Pancreas (tissue), 10 donors: ENCODE results near the gene FOXO3. TPM values are rescaled to one million over a fixed set of nuclear protein-coding genes. Genes with fewer than 3 reads are reported as not detected.

Experiments used
- ATAC-seq, 4 donors: fragments of 200-7000 bp; cut with Tn5 transposase; one replicate each; pipeline versions ENCODE4 v1.8.0 to v1.9.1; 2020; ENCODE audit warnings: mild to moderate bottlenecking in 4 of 4, moderate library complexity in 4 of 4
- DNase-seq, 6 donors: peaks; one replicate each; pipeline ENCODE4 v3.0.0-alpha.2; 2020
- FAIRE-seq: peaks from 2 replicates; lab custom pipeline; 2012; peaks lifted over from hg19 to GRCh38; lab: Jason Lieb, UNC
- H3K27ac ChIP-seq, 4 donors: fragments of 200-600 bp; sonication (generic); 1 replicate in 3 of 4; 2 replicates in 1 of 4; pipeline versions ENCODE4 v1.5.0 to v1.8.0; 2020
- H3K27me3 ChIP-seq, 4 donors: fragments of 200-600 bp; one replicate each; pipeline ENCODE4 v1.8.0; 2021
- H3K36me3 ChIP-seq, 3 donors: fragments of 200-600 bp; sonication (generic) in 1 of 3; one replicate each; pipeline versions ENCODE4 v1.5.0 to v1.8.0; 2020 to 2021
- H3K4me1 ChIP-seq, 3 donors: fragments of 200-600 bp; one replicate each; pipeline ENCODE4 v1.8.0; 2021
- H3K4me3 ChIP-seq, 4 donors: fragments of 200-600 bp; sonication (generic) in 2 of 4; one replicate each; pipeline versions ENCODE4 v1.5.0 to v1.8.0; 2020 to 2021
- H3K9me3 ChIP-seq, 4 donors: fragments of 200-600 bp; one replicate each; pipeline ENCODE4 v1.8.0; 2021
- CTCF ChIP-seq, 4 donors: fragments of 200-600 bp; sonication (generic) in 3 of 4; IDR thresholded peaks; one replicate each; pipeline versions ENCODE4 v1.5.0 to v1.8.0; 2021; ENCODE audit warnings: antibody characterized with exemption in 4 of 4
- WGBS, 2 donors: extraction: QIAGEN DNeasy Blood & Tissue Kit; methylation state at CpG; one replicate each; pipeline ENCODE4 v1.1.7; 2013; 5-methylcytosine and 5-hydroxymethylcytosine counted together
- intact Hi-C, 3 donors: fragments of 100-400 bp; cut with DNase I; formaldehyde crosslinking; loops; one replicate each; pipeline versions ENCODE4 v1.11.1 to v1.14.2; 2022
- polyA plus RNA-seq, 2 donors: library from polyadenylated mRNA; stranded (reverse); fragments of 200-250 nt; gene quantifications; one replicate each; pipeline ENCODE4 v1.2.3, GENCODE V29; 2013
- total RNA-seq, 6 donors: library from RNA; stranded (reverse); fragmentation: NEBNext Ultra II Directional in 4 of 6; extraction: Animal tissue kit (Norgen Biotek cat#: 25700) in 4 of 6; gene quantifications; one replicate each; pipeline versions ENCODE4 v1.2.1 to v1.2.4, GENCODE V29; 2021 to 2023
- donor health status: healthy with polysubstance abuse.
- donor health status: DM: no; HTN: no; CAD: no; lungs with moderate emphysema.
- donor health status: DM: no; HTN: no; CAD: no.
- donor health status: control.
- donor health status: control.
- donor health status: Bipolar disorder and iron deficiency.
- donor health status: DM: yes; HTN: yes; CAD: no.
- donor health status: DM: no; HTN: no; CAD: no.
- donor health status: DM: no; HTN: no; CAD: no.
- donor health status: DM: yes; HTN: yes; CAD: no.

Gene FOXO3
- total and polyA plus RNA-seq, 8 donors = 11.3 to 61.2 (median 41.2) TPM

DNA sequence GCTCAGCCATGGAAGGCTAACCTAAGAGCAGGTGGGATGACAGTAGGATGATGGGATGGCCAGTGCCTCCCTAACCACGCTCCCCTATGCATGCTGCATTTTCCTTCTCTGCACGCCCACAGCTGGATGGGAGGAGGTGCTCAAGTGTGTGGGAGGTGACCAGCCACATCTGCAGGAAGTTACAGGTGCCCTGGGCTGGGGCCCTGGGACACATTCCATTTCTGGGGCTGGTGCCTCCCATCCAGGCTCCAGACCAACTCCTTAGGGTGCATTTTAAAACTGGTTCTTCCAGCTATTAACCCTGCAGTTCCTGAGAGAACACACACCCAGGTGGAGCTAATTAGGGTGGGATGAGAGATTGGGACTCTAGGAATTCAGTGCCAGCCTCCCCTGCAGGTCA is 152.2 kb downstream of the FOXO3 start:
- H3K27me3 ChIP-seq = no peaks in the 10 kb centered on the region
- ATAC-seq = peak; percentile 20 to 62 (median 48)
- DNase-seq = no peak
- H3K4me1 ChIP-seq = peaks cover 0 to 20% (median 5%) of the 10 kb centered on the region in 3 donors
- FAIRE-seq = no peak
- TF ChIP-seq CTCF (IDR thresholded peaks at IDR 0.05) = no peak
- no peaks in the 10 kb centered on the region for H3K9me3 ChIP-seq
- peak overlapping the region in 1 of 4 donors; percentile 41 for H3K27ac ChIP-seq
- intact Hi-C loops = no loop called here
- no peak overlapping the region for H3K4me3 ChIP-seq
- WGBS, 2 donors = 71 to 84% methylated on average over 2 of the region's 2 CpGs
- no peaks in the 10 kb centered on the region for H3K36me3 ChIP-seq

DNA sequence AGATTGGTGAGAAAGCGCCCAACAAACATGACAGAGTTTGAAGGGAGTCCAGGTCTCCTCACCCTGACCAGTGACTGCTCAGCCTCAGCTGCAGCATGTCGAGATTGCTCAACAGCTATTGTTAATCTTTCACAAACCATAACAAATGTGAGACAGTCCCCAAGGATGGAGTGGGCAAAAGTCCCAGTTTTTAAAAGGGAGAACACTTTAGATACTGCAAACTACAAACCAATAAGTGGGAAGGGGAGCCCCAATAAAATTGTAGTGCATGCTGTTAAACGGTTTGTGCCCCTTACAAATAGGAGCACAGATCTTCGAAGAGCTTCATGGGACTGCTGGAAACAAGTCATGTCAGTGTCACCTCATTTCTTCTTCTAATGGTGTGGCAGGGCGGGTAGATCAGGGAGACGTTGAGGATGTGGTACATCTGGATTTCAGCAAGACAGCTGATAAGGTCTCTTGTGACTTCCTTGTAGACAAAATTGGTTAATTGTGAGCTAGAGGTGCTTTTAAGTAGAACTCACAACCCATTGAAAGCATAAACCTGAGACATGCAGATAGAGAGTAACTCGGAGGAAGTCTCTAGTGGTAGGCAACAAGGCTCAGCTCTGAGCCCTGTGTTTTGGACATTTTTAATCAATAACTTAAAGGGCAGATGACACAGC is 153.5 kb downstream of the FOXO3 start:
- TF ChIP-seq CTCF (IDR thresholded peaks at IDR 0.05) = no peak
- peak; percentile 55 to 83 (median 78) for ATAC-seq
- Histone ChIP-seq H3K27ac (peak overlapping the region in 2 of 4 donors; percentile 37 to 41), H3K4me1 (peaks cover 0 to 20% (median 5%) of the 10 kb centered on the region in 3 donors), H3K4me3 (no peak overlapping the region), H3K9me3 (no peaks in the 10 kb centered on the region), H3K36me3 (no peaks in the 10 kb centered on the region), H3K27me3 (no peaks in the 10 kb centered on the region)
- FAIRE-seq = no peak
- intact Hi-C loops = no loop called here
- WGBS, 2 donors = 43 to 44% methylated on average over 7 of the region's 7 CpGs
- no peak for DNase-seq

- Histone ChIP-seq H3K9me3 (no peaks in the 10 kb centered on the region), H3K4me1 (peaks cover 0 to 20% (median 5%) of the 10 kb centered on the region in 3 donors), H3K36me3 (no peaks in the 10 kb centered on the region), H3K4me3 (no peak overlapping the region), H3K27me3 (no peaks in the 10 kb centered on the region), H3K27ac (peak overlapping the region in 1 of 4 donors; percentile 41)
- ATAC-seq (peak in 1 of 4 donors; percentile 18), DNase-seq (no peak), FAIRE-seq (no peak)
- no peak for TF ChIP-seq CTCF (IDR thresholded peaks at IDR 0.05)
- intact Hi-C loops = no loop called here
- 77 to 79% methylated on average over 9 of the region's 9 CpGs for WGBS, 2 donors
Observed at GRCh38 chr6:108714766-108715414, 154.2 kb downstream of the FOXO3 start.

DNA sequence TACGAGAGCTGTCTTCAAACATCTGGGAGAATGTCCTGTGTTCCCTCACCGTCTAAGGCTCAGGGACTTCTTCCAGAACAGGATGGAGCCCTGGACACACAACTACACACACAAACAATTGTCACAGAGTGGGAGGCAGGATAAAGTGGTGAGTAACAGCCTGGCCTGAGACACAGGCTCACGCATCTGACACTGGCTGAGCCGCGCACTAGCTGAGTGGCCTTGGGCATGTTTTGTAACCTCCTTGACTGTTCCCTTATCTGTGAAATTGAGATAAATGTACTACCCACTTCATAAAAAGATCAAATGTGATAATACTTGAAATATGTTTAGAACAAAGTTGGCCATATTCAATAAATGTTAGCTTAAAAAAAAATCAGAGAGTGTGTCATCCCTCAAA is 155.1 kb downstream of the FOXO3 start:
- Histone ChIP-seq H3K9me3 (no peaks in the 10 kb centered on the region), H3K27me3 (no peaks in the 10 kb centered on the region), H3K4me1 (peaks cover 0 to 20% (median 5%) of the 10 kb centered on the region in 3 donors), H3K27ac (no peak overlapping the region), H3K36me3 (no peaks in the 10 kb centered on the region), H3K4me3 (no peak overlapping the region)
- ATAC-seq (peak in 2 of 4 donors; percentile 29 to 44), DNase-seq (no peak), FAIRE-seq (no peak)
- TF ChIP-seq CTCF (IDR thresholded peaks at IDR 0.05) = no peak
- WGBS, 2 donors = 36 to 41% methylated on average over 5 of the region's 5 CpGs
- intact Hi-C loops = no loop called here
